Natural killer cell (primary cell): ENCODE data around the gene MASP2. TPM values are rescaled to one million over a fixed set of nuclear protein-coding genes. Genes with fewer than 3 reads are reported as not detected.
"Not testable (repeated sequence)": the region's sequence is repeated elsewhere in the genome, so short reads cannot be mapped to it uniquely, and the experiment has no call there.

ENCODE experiments used
- ATAC-seq, 3 donors: fragments of 150-1000 bp in 2 of 3; fragments of 200-7000 bp in 1 of 3; cut with Tn5 transposase; 1 replicate in 1 of 3; 2 replicates in 2 of 3; pipeline ENCODE4 v1.10.0; 2021; ENCODE audit warnings: mild to moderate bottlenecking in 2 of 3, moderate library complexity in 2 of 3
- DNase-seq, 2 donors: peaks; one replicate each; pipeline versions ENCODE4 v3.0.0 to v3.0.0-alpha.2; 2013 to 2021; ENCODE audit warnings: mixed read lengths in 1 of 2
- H3K27ac ChIP-seq: one replicate; pipeline ENCODE4 v1.5.1; 2013; ENCODE audit warnings: mild to moderate bottlenecking, low read length
- H3K27me3 ChIP-seq: one replicate; pipeline ENCODE4 v1.6.1; 2013; ENCODE audit warnings: low read length; ENCODE audit not compliant: control insufficient read depth, insufficient read depth
- H3K36me3 ChIP-seq: one replicate; pipeline ENCODE4 v1.6.1; 2013; ENCODE audit warnings: low read length; ENCODE audit not compliant: control insufficient read depth, insufficient read depth
- H3K4me1 ChIP-seq: one replicate; pipeline ENCODE4 v1.6.1; 2013; ENCODE audit warnings: low read length; ENCODE audit not compliant: control insufficient read depth, insufficient read depth
- H3K4me3 ChIP-seq: one replicate; pipeline ENCODE4 v1.5.1; 2013; ENCODE audit warnings: low read length
- H3K9me3 ChIP-seq: one replicate; pipeline ENCODE4 v1.6.1; 2013; ENCODE audit warnings: low read length; ENCODE audit not compliant: control insufficient read depth, insufficient read depth
- H3K27ac Mint-ChIP-seq, 2 donors: one replicate each; pipeline ENCODE4 v1.8.0; 2022; ENCODE audit warnings: mild to moderate bottlenecking in 2 of 2, mixed read lengths in 2 of 2, moderate library complexity in 1 of 2
- H3K27me3 Mint-ChIP-seq, 2 donors: one replicate each; pipeline ENCODE4 v1.8.0; 2022; ENCODE audit warnings: low read depth in 2 of 2, mixed read lengths in 2 of 2
- H3K36me3 Mint-ChIP-seq: one replicate; pipeline ENCODE4 v1.8.0; 2022; ENCODE audit warnings: mixed read lengths
- H3K4me1 Mint-ChIP-seq, 2 donors: one replicate each; pipeline ENCODE4 v1.8.0; 2022; ENCODE audit warnings: mixed read lengths in 2 of 2
- H3K4me3 Mint-ChIP-seq: one replicate; pipeline ENCODE4 v1.8.0; 2022; ENCODE audit warnings: mild to moderate bottlenecking, moderate library complexity, mixed read lengths
- H3K9me3 Mint-ChIP-seq, 2 donors: one replicate each; pipeline ENCODE4 v1.8.0; 2022; ENCODE audit warnings: mixed read lengths in 2 of 2
- WGBS: methylation state at CpG from one replicate; pipeline ENCODE4 v1.1.7; 2013; ENCODE audit warnings: missing lambda C conversion rate; ENCODE audit not compliant: insufficient coverage; 5-methylcytosine and 5-hydroxymethylcytosine counted together
- intact Hi-C: fragments of 100-400 bp; cut with micrococcal nuclease; formaldehyde crosslinking; loops from one replicate; pipeline ENCODE4 v1.14.2; 2022
- total RNA-seq, 4 donors: library from RNA; stranded (reverse); fragments of 120-200 nt in 1 of 4; gene quantifications; one replicate each; pipeline versions ENCODE4 v1.2.3 to v1.2.4, GENCODE V29; 2013 to 2022
- TF ChIP-seq, protein P1 (sequence below): fragments of 200-600 bp; IDR thresholded peaks from one replicate; pipeline ENCODE4 v1.8.0; 2022; ENCODE audit warnings: antibody characterized with exemption

Gene MASP2
- total RNA-seq, 3 donors from 2014 or later (not counting 1 experiment from before 2014, with no cell fraction given): 0.16 to 0.20 TPM; not detected in 1

DNA sequence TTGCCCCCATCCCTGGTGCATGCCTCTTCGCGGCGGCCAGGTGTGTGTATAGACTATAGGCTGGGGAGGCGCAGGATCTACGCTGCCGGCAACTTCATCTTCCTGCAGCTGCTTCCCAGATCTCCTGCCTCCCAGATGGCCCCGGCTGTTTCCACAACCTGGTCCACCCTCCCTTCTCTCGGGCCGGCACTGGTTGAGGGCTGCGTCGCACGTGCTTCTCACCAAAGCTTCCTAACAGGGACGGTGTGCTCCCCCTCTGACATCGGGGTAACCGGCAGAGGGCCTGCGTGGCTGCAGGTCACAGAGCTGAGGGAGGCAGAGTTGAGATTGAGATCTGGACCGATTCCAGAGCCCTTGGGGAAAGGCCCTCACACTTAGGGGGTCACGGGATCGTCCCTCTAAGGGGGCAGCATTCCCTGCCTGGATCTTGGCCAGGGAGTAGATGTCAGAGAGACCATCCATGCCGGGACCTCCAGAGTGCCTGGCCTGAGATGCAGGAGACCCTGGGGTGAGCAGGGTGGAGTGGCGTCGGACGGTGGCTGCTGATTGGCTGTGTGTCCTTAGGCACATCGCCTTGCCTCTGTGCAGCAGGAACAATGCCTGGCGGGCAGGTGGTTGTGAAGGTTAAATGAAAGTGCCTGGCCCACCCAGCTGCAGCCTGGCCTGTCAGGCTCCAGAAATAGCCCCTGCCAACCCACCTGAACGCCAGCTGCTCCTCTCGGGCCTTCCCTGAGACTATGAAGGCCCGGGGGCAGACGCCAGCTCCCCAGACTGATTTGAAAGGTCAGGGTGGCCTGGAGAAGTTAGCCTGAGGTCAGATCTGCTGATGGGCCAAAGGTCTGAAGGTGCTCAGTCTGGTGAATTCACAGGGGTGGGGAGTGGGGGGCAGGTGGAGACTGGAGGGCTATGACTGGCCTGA lies 6.1 kb upstream of the MASP2 start:
- Mint-ChIP-seq H3K9me3 (no peaks in the 10 kb centered on the region), H3K36me3 (no peaks in the 10 kb centered on the region), H3K4me3 (no peak overlapping the region), H3K27me3 (no peaks in the 10 kb centered on the region), H3K4me1 (peaks cover 0 to 4% of the 10 kb centered on the region in 2 donors), H3K27ac (no peak overlapping the region)
- no peaks in the 10 kb centered on the region for H3K27me3 ChIP-seq
- intact Hi-C loops: no loop called here
- peaks cover 4% of the 10 kb centered on the region for H3K36me3 ChIP-seq
- TF ChIP-seq, protein P1, sequence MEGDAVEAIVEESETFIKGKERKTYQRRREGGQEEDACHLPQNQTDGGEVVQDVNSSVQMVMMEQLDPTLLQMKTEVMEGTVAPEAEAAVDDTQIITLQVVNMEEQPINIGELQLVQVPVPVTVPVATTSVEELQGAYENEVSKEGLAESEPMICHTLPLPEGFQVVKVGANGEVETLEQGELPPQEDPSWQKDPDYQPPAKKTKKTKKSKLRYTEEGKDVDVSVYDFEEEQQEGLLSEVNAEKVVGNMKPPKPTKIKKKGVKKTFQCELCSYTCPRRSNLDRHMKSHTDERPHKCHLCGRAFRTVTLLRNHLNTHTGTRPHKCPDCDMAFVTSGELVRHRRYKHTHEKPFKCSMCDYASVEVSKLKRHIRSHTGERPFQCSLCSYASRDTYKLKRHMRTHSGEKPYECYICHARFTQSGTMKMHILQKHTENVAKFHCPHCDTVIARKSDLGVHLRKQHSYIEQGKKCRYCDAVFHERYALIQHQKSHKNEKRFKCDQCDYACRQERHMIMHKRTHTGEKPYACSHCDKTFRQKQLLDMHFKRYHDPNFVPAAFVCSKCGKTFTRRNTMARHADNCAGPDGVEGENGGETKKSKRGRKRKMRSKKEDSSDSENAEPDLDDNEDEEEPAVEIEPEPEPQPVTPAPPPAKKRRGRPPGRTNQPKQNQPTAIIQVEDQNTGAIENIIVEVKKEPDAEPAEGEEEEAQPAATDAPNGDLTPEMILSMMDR: no peak
- ATAC-seq (no peak), DNase-seq (no peak)
- WGBS: 41% methylated on average over 29 of the region's 29 CpGs
- H3K4me1 ChIP-seq: peaks cover 3% of the 10 kb centered on the region
- no peaks in the 10 kb centered on the region for H3K9me3 ChIP-seq
- H3K27ac ChIP-seq: no peak overlapping the region
- no peak overlapping the region for H3K4me3 ChIP-seq

DNA sequence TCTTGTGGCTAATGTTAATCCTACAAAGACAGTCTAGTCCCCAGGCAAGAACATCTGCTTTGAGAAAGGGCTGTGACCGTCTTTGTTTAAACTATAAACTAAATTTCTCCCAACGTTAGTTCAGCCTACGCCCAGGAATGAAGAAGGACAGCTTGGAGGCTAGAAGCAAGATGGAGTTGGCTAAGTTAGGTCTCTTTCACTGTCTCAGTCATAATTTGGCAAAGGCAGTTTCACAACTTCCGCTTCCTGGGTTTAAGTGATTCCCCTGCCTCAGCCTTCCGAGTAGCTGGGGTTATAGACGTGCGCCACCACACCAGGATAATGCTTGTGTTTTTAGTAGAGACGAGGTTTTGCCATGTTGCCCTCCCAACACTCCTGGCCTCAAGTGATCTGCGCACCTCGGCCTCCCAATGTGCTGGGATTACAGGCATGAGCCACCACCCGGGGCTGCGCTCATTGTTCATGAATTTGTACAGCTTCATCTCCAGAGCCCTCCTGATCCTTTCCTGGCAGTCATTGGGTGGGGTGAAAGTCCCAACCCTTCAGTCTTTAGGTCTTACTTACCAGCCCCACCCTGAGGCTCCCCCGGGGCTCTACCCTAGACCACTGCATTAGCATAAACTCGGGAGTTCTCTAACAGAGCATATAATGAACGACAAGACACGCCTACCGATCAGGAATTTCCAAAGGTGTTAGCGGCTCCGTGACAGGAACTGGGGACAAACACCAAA lies 4.9 kb upstream of the MASP2 start:
- H3K9me3 ChIP-seq: no peaks in the 10 kb centered on the region
- no peaks in the 10 kb centered on the region for H3K4me1 Mint-ChIP-seq
- ATAC-seq: no peak
- WGBS: 66% methylated on average over 18 of the region's 19 CpGs
- H3K4me1 ChIP-seq: peaks cover 3% of the 10 kb centered on the region
- TF ChIP-seq, protein P1: no peak
- H3K9me3 Mint-ChIP-seq: no peaks in the 10 kb centered on the region
- no peak overlapping the region for H3K27ac Mint-ChIP-seq
- H3K4me3 ChIP-seq: no peak overlapping the region
- no peaks in the 10 kb centered on the region for H3K36me3 Mint-ChIP-seq
- H3K36me3 ChIP-seq: peaks cover 4% of the 10 kb centered on the region
- no peaks in the 10 kb centered on the region for H3K27me3 ChIP-seq
- no peak overlapping the region for H3K27ac ChIP-seq
- H3K27me3 Mint-ChIP-seq: no peaks in the 10 kb centered on the region
- DNase-seq: no peak
- H3K4me3 Mint-ChIP-seq: no peak overlapping the region
- intact Hi-C loops: no loop called here

DNA sequence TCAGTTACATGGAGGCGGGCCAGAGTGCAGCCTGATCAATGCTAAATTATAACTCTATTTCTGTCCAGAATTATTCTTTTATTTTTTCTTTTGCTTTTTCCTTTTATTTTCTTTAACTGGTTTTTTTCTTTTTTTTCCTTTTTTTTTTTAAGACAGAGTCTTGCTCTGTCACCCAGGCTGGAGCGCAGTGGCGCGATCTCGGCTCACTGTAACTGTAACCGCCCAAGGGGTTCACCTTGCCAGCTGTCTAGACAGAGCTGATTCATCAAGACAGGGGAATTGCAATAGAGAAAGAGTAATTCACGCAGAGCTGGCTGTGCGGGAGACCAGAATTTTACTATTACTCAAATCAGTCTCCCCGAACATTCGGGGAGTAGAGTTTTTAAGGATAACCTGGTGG lies 4.1 kb upstream of the MASP2 start:
- H3K9me3 ChIP-seq, H3K9me3 Mint-ChIP-seq, H3K4me3 Mint-ChIP-seq, ATAC-seq, H3K4me1 Mint-ChIP-seq, H3K27me3 ChIP-seq, H3K4me1 ChIP-seq, intact Hi-C loops, H3K27ac ChIP-seq, H3K36me3 ChIP-seq, DNase-seq, H3K36me3 Mint-ChIP-seq, H3K4me3 ChIP-seq, H3K27me3 Mint-ChIP-seq, H3K27ac Mint-ChIP-seq: not testable (repeated sequence)
- WGBS: 96% methylated on average over 9 of the region's 10 CpGs

DNA sequence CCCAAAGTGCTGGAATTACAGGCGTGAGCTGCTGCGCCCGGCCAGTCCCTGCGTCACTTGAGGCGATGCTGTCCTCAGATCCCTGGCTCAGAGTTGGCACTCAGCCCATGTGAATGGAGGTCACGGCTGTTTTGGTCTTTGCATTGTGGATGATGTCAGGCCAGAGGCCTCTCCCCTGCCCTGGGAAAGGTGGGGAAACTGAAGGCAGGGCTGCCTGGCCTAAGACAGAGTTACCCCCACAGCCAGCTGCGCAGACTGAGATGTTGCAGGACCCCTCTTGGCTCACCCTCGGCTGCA lies 821 bp downstream of the MASP2 start:
- 93% methylated on average over 8 of the region's 8 CpGs for WGBS
- H3K27ac ChIP-seq: no peak overlapping the region
- Mint-ChIP-seq H3K36me3 (no peaks in the 10 kb centered on the region), H3K9me3 (no peaks in the 10 kb centered on the region), H3K27me3 (no peaks in the 10 kb centered on the region), H3K4me1 (no peaks in the 10 kb centered on the region), H3K27ac (no peak overlapping the region), H3K4me3 (no peak overlapping the region)
- no peaks in the 10 kb centered on the region for H3K4me1 ChIP-seq
- H3K36me3 ChIP-seq: no peaks in the 10 kb centered on the region
- H3K27me3 ChIP-seq: no peaks in the 10 kb centered on the region
- DNase-seq (no peak), ATAC-seq (no peak)
- no peak overlapping the region for H3K4me3 ChIP-seq
- H3K9me3 ChIP-seq: no peaks in the 10 kb centered on the region
- intact Hi-C loops: no loop called here
- TF ChIP-seq, protein P1: no peak
